ENCODE results near the gene GNA15.
"Not testable (repeated sequence)": the region's sequence is repeated elsewhere in the genome, so short reads cannot be mapped to it uniquely, and the experiment has no call there.

The GNA15 gene

DNA sequence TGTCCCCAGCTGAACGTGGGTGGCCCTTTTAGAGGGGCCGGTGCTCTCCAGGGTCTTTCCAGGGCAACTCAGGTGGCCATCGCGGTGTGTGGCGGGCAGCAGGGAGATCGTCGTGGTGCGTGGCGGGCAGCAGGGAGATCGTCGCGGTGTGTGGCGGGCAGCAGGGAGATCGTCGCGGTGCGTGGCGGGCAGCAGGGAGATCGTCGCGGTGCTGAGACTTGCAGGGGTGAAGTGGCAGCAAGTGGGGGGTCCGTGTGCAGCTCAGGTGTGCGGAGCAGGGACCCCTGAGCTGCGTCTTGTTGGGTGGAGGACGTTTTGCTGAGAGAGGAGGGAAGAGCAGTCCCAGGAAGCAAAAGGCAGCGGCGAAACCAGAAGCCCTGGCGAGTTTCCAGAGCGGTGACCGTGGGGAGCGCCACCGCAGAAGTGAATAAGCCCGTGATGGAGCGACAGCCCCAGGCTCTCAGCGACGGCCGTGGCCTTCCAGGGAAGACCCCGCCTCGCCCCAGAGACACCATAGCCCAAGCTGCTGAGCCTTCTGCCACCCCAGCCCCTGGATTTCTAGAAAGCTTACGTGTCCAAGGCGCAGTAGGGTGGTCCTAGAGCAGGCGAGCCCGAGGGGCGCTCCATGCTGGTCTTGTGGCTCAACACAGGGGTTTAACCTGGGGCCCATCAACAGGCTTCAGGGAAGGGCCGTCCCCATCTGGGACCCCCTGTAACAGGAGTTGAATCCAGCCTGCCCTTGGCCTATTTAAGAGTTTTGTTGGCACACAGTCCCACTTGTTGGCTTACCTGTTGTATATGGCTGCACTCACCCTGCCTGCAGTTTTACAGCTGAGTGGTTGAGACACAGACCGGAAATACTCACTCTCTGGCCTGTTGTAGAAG lies 55.3 kb downstream of the GNA15 start:
- no peak for DNase-seq (ENCODE audit: low spot score)

DNA sequence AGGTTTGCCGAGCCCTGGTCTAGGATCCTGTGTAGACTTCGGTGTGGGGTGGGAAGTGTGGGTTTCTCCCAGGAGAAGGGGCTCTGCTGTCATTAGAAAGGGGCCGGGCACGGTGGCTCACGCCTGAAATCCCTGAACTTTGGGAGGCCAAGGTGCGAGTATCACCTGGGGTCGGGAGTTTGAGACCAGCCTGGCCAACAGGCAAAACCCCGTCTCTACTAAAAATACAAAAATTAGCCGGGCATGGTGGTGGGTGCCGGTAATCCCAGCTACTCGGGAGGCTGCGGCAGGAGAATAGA lies 55.9 kb downstream of the GNA15 start:
- DNase-seq (ENCODE audit: low spot score): not testable (repeated sequence)

DNA sequence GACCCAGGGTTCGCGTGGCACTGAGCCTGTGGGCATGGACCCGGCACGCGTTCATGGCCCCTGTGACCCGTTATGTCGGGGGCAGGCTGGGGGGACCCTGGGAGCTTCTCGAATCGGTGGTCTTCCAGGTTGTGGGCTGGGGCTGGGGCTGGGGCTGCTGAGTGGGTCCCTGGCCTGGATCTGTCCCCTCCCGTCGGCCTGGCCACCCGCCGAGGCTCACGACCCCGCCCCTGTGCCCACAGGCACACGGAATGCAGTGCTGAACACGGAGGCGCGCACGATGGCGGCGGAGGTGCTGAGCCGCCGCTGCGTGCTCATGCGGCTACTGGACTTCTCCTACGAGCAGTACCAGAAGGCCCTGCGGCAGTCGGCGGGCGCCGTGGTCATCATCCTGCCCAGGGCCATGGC lies 56.4 kb downstream of the GNA15 start:
- no peak for DNase-seq (ENCODE audit: low spot score)

DNA sequence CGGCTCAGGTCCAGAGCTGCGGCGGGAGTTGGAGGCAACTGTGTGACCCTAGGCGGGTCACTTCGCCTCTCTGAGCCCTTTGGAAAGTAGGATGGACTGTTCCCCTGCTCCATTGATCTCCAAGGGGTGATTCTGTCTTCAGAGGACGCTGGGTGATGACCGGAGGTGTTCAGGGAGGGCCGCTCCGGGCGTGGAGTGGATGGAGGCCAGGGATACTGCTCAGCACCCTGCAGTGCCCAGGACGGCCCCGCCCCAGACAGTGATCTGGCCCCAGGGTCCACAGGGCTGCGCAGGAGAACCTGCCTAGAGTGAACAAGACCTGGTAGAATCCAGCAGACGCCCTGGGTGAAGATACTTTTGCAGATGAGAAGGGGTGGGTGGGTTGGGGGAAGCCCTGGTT lies 56.9 kb downstream of the GNA15 start:
- DNase-seq (ENCODE audit: low spot score): no peak

DNA sequence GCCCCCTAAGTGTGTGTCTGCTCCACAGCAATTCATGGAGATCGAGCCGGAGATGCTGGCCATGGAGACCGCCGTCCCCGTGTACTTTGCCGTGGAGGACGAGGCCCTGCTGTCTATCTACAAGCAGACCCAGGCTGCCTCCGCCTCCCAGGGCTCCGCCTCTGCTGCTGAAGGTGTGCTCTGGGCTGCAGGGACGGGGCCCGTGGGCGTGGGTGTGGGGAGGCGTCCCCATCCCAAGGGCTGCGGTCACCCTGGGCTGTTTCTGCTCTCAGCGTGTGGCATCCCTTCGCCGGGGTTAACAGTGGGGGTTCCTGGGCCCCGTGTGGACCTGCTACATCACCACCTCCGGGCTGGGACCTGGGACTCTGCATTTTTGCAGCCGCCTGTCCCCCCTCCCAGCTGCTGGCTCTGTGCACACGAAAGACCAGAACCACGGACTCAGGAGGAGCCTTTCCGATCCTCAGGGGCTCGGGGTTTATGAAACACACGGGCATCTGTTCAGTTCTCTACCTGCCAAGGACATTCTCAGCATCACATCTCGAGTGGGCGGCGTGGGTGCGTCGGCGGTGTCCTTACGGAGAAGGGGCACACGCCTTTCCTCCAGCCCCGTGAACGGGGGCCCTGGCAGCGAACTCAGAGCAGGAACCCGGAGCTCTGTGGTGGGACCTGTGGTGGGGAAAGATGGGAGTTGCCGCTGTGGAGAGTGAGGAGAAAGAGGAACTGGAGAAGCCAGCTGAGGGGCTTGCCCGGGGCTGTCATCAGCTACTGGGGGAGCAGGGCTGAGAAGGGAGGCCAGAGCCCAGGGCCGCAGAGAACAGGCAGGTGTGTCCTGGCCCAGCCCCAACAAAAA lies 57.6 kb downstream of the GNA15 start:
- DNase-seq (ENCODE audit: low spot score): no peak

DNA sequence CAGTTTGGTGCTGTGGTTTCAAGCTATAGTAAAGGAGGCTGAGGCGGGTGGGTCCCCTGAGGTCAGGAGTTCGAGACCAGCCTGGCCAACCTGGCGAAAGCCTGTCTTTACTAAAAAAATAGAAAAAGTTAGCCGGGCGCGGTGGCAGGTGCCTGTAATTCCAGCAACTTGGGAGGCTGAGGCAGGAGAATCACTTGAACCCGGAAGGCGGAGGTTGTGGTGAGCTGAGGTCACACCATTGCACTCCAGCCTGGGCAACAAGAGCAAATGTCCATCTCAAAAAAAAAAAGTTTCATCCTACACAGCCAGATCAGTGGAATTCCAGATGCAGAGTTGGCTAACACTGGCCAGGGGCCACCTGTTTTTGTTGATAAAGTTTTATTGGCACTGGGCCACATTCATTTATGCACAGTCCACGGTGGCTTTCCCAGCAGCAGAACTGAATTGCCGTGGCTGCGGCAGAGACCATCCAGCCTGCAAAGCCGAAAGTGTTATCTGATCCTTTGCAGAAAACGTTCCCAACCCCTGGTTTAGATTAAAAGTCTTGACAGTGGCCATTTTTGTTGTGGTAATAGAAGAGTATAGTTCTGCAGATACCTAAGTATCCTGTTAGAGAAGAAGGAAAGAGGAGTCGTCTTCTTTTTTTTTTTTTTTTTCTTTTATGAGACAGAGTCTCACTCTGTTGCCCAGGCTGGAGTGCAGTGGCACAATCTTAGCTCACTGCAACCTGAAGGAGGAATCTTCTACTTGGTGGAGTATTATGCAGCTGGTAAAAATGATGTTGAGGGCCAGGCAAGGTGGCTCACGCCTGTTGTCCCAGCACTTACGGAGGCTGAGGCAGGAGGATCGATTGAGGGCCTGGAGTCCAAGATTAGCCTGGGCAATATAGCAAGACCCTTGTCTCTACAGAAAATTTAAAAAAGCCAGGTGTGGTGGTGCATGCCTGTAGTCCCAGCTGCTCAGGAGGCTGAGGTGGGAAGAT lies 58.6 kb downstream of the GNA15 start:
- DNase-seq (ENCODE audit: low spot score): no peak

DNA sequence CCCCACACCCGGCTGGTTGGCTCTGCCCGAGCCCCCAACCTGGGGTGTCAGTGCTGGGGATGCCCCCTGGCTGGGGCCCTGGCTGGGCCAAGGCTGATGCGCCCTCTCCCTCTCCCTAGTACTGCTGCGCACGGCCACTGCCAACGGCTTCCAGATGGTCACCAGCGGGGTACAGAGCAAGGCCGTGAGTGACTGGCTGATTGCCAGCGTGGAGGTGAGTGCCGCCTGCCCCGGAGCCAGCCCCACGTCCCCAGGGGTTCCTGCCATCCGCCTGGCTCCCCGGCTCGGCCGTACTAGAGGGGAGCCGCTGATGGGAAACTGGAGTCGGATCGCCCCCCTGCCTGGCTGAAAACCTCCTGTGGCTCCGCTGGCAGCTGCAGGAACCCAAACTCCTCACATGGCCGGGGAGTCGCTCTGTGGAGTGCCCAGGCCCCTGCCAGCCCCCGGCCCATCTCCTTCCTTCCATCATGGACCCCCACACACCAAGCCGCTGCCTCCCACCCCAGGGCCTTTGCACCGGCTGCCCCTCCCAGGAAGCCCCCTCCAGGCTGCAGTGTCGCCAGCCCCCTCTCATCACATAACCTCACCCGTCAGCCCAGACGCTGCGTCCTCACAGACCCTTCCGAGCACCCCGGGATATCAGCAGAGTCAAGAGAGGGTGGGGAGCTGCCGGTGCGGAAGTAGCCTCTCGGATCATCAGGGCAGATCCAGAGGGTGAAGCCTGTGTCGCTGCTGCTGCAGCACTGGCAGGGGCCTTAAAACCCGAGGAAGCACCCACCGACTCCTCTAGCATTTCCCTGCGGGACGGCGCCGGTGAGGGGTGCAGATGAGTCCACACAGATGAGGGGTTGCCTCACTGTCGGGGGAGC lies 60.5 kb downstream of the GNA15 start:
- no peak for DNase-seq (ENCODE audit: low spot score)

DNA sequence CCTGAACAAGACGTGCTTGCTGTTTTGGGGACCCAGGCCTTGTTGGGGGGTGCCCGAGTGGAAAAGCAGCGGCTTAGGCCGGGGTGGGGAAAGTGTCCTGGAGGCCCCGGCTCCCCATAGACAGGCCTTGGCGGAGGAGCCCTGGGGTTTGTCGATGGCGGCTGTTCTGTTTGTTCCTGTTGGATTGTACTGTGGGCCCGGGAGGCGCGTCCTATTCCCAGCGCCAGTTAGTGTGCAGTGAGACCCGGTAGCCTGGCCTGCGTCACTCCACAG lies 61.0 kb downstream of the GNA15 start:
- DNase-seq (ENCODE audit: low spot score): no peak

DNA sequence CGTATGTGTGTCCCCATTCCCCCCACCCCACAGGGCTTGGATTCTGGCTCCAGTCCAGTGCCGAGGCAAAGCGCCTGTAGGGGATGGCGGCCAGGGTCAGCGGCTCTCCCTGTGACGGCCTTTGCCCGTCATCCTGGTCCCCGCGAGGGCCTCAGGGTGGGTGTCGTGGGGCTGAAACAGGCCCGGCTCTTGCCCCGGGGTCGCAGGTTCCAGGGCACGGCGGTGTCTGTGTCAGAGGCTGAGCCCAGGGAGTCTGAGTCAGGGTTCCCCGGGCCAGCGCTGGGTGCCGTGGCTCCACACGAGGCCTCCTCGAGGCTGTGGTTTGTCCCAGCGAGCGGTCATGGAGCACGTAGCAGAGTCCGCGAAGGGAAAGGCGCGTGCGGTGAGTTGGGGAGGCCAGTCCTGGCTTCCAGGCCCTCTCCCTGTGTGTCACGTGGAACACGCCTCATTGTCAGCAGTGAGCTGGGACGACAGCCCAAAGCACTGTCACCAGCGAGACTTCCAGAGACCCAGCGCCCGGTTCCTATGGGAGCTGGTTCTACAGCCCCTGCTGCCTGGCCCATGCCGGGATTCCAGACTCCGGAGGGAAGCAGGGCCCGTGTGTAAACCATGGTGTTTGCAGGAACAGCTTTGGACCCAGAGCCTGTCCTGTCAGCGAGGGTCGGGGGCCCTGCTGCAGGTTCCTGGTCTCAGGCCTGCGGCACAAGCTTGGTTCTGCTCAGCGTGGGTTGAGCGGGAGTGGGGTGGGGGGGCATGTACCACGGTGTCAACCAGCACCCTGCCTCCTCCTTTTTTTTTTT lies 63.3 kb downstream of the GNA15 start:
- no peak for DNase-seq (ENCODE audit: low spot score)

DNA sequence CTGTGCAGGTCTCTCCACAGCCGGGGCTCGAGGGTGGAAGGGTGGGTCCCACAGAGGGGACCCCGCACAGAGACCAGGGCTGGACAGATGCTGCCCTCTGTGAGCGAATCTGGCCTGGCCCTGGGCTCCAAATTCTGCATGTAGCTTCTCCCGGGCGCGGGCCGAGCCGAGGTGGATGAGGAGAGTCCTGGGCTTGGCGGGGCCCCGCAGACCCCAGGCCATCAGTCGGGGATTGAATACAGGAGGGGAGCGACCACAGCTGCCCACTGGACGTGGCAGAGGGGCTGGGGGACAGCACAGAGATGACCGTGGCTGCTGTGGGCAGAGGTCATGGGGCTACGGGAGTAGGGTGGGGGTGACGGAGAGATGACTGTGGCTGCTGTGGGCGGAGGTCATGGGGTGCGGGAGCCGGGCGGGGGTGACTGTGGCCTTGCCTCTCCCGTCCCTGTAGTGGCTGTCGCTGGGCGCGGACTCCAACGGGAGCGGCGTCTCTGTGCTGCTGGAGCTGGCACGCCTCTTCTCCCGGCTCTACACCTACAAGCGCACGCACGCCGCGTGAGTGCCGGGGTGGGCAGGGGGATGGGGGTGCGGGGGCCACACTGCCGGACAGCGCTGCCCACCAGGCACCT lies 65.4 kb downstream of the GNA15 start:
- DNase-seq (ENCODE audit: low spot score): no peak

DNA sequence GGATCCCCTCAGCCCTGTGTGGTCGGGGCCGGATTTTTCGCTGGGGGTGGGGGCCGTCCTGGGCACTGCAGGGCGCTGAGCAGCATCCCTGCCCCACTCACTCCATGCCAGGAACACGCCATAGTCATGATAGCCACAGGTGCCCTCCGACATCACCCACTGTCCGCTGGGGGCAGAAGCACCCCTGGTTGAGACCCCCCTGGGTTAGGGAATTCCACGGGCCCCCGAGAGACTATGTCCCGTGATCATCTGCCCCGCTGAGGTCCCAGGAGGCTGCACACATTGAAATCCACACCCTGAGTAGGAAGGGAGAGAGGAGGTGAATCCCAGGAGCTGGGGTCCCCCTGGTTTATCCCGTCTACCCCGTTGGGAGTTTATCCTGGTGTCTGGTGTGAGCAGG lies 66.1 kb downstream of the GNA15 start:
- DNase-seq (ENCODE audit: low spot score): no peak

DNA sequence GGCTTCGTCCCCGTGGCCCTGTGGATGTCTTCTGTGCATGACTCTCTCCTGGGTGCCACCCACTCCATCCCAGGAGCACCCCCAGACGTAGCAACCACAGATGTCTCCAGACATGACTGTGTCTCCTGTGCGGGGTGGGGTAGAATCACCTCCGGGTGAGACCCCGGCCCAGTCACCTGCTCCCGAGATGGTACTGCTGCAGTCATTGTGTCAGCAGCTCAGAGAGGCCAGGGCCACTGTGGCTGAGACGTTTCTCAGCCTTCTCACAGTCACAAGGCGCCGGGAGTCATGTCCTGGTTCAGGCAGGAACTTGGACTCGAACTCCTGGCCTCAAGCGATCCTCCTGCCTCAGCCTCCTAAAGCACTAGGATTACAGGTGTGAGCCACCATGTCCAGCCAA lies 66.5 kb downstream of the GNA15 start:
- no peak for DNase-seq (ENCODE audit: low spot score)

DNA sequence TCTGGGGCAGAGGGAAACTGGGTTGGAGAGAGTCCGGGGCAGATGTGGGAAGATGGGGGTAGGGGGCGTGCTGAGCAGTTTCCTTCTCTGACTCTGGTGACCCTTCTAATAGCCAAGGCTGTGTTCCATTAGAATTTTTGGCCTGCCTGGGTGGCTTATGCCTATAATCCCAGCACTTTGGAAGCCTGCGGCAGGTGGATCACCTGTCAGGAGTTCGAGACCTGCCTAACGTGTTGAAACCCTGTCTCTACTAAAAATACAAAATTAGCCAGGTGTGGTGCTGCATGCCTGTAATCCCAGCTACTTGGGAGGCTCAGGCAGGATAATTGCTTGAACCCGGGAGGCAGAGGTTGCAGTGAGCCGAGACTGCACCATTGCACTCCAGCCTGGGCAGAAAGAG lies 67.1 kb downstream of the GNA15 start:
- DNase-seq (ENCODE audit: low spot score): not testable (repeated sequence)

DNA sequence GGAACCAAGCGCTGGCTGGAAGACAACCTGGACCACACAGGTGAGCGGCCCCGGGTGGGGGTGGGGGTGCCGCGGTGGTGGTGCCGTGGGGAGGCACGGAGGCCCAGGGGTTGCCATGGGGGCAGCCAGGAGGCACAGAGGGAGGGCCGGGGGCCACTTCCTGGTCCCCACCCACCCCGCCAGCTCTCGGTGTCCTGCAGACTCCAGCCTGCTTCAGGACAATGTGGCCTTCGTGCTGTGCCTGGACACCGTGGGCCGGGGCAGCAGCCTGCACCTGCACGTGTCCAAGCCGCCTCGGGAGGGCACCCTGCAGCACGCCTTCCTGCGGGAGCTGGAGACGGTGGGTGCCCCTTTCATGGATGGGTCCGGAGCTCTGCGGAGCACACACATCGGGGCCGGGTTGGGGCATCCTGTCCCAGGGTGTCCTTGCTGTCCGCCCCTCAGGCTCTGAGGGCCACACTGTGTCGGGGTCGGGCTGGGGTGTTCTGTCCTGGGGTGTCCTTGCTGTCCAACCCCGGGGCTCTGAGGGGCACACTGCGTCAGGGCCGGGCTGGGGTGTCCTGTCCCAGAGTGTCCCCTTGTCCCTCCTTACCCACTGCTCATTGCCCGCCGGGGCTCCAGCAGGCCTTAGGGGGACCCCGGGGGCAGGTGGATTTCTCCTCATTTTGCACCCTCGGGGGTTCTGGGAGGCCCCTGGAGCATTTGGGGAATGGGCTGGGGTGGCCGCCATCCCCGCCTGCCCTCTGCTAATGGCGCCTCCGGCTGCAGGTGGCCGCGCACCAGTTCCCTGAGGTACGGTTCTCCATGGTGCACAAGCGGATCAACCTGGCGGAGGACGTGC lies 68.2 kb downstream of the GNA15 start:
- no peak for DNase-seq (ENCODE audit: low spot score)

DNA sequence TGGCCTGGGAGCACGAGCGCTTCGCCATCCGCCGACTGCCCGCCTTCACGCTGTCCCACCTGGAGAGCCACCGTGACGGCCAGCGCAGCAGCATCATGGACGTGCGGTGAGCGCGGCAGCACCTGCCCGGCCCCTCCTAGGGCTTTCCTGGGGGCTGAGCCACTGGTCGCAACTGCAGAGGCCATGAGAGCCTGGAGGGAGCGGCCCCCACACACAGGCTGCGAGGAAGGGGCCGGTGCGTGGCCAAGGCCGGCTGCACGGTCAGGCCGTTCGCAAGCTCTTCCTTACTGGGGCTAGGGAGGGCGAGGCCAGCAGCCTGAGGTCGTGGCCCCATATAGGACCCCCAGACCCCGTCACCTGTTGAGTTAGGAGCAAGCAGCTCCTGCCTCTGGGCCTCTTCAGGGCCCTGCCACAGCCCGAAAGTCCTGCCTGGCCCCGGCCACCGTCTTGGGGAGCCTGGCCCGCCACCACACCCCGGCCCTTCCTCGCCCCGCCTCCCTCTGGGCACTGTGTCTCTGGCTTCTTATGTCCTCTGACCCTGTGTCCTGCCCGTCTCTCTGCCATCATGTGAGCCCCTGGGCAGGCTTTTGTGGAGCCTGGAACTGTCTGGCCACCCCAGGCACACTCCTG lies 68.9 kb downstream of the GNA15 start:
- no peak for DNase-seq (ENCODE audit: low spot score)

DNA sequence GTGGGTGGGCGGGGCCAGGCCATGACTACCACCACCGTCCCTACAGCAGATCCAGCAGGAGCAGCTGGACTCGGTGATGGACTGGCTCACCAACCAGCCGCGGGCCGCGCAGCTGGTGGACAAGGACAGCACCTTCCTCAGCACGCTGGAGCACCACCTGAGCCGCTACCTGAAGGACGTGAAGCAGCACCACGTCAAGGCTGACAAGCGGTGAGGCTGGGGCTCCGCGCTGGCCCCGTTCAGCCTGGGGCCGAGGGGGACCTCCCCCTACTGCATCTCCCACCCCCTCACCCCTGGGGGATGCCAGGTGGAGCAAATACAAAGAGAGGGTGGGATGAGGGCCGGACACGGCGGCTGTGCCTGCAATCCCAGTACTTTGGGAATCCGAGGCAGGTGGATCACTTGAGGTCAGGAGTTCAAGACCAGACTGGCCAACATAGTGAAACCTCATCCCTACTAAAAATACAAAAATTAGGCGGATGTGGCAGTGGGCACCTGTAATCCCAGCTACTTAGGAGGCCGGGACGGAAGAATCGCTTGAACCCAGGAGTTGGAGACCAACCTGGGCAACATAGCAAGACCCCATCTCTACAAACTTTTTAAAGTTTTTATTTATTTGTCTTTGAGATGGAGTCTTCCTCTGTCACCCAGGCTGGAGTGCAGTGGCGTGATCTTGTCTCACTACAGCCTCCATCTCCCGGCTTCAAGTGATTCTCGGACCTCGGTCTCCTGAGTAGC lies 70.6 kb downstream of the GNA15 start:
- no peak for DNase-seq (ENCODE audit: low spot score)

DNA sequence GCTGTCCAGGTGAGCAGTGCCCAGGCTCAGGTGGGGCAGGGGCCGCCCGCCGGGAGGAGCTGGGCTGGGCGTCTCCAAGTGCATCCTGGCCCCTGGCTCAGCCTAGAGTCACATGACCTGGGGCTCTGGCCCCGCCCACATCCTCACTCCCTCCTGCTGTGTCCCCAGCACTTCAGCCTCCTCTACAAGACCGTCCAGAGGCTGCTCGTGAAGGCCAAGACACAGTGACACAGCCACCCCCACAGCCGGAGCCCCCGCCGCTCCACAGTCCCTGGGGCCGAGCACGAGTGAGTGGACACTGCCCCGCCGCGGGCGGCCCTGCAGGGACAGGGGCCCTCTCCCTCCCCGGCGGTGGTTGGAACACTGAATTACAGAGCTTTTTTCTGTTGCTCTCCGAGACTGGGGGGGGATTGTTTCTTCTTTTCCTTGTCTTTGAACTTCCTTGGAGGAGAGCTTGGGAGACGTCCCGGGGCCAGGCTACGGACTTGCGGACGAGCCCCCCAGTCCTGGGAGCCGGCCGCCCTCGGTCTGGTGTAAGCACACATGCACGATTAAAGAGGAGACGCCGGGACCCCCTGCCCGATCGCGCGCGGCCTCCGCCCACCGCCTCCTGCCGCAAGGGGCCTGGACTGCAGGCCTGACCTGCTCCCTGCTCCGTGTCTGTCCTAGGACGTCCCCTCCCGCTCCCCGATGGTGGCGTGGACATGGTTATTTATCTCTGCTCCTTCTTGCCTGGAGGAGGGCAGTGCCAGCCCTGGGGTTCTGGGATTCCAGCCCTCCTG lies 71.8 kb downstream of the GNA15 start:
- no peak for DNase-seq (ENCODE audit: low spot score)
